ENCODE data around the gene RPP25L. TPM values are rescaled to one million over a fixed set of nuclear protein-coding genes. Genes with fewer than 3 reads are reported as not detected.

Gene RPP25L
- total and polyA plus RNA-seq, 2 experiments from 2014 or later: 16.4 to 25.1 TPM

- no peaks in the 10 kb centered on the region for H3K27me3 ChIP-seq (ENCODE audit: insufficient read depth)
- Mint-ChIP-seq H3K4me3 (no peak overlapping the region), H3K27ac (no peak overlapping the region), H3K4me1 (peaks cover 50% of the 10 kb centered on the region), H3K36me3 (ENCODE audit: low read depth) (no peaks in the 10 kb centered on the region; the same call in 2 of the 3 replicates), H3K9me3 (no peaks in the 10 kb centered on the region; the same call in 2 of the 3 replicates), H3K27me3 (ENCODE audit: insufficient read depth, low read depth, poor library complexity) (peaks cover 16% of the 10 kb centered on the region)
- no peaks in the 10 kb centered on the region for H3K36me3 ChIP-seq (ENCODE audit: insufficient read depth)
- no peaks in the 10 kb centered on the region for H3F3A ChIP-seq (replicated peaks; ENCODE audit: low read depth)
- peaks cover 24% of the 10 kb centered on the region for H3K4me1 ChIP-seq (ENCODE audit: insufficient read depth)
- H4K20me1 ChIP-seq (replicated peaks; ENCODE audit: insufficient read depth): no peaks in the 10 kb centered on the region; the same call in 1 of the 2 replicates
- H3K9me2 ChIP-seq (ENCODE audit: insufficient read depth): no peaks in the 10 kb centered on the region
- TF ChIP-seq, protein P1, sequence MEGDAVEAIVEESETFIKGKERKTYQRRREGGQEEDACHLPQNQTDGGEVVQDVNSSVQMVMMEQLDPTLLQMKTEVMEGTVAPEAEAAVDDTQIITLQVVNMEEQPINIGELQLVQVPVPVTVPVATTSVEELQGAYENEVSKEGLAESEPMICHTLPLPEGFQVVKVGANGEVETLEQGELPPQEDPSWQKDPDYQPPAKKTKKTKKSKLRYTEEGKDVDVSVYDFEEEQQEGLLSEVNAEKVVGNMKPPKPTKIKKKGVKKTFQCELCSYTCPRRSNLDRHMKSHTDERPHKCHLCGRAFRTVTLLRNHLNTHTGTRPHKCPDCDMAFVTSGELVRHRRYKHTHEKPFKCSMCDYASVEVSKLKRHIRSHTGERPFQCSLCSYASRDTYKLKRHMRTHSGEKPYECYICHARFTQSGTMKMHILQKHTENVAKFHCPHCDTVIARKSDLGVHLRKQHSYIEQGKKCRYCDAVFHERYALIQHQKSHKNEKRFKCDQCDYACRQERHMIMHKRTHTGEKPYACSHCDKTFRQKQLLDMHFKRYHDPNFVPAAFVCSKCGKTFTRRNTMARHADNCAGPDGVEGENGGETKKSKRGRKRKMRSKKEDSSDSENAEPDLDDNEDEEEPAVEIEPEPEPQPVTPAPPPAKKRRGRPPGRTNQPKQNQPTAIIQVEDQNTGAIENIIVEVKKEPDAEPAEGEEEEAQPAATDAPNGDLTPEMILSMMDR (conservative IDR thresholded peaks at IDR 0.05; ENCODE audit: low read depth in 2 of 2): no peak
- TF ChIP-seq NANOG (IDR thresholded peaks at IDR 0.05; ENCODE audit: borderline replicate concordance): no peak
- no peak overlapping the region for H2AFZ ChIP-seq
- no peaks in the 10 kb centered on the region for H3K79me2 ChIP-seq (replicated peaks; ENCODE audit: insufficient read depth)
- no peak overlapping the region for H3K4me2 ChIP-seq
- no peak overlapping the region for H3K27ac ChIP-seq (ENCODE audit: low read depth)
- DNase-seq (ENCODE audit: low spot score): no peak
- ATAC-seq: no peak
- no peak overlapping the region for H3K4me3 ChIP-seq
Observed at GRCh38 chr9:34564617-34565016, 47.3 kb downstream of the RPP25L start.

DNA sequence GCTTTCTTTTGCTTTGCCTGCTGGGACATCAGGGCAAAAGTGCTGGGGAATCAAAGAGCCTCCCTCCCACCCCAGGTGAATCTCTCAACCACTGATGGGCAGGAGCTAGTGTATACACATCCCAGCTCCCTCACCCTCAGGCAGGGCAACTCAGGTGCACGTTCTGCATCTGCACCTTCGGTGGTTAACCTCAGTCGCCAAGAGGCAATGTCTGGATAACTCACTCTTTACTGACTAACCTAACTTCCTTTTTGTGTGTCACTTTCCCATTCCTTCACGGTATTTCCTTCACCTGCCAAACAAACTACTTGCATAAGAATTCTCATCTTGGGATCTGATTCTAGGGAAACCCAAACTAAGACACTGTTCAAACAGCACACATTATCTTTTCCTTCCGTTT is 48.6 kb downstream of the RPP25L start:
- no peaks in the 10 kb centered on the region for H3K9me2 ChIP-seq (ENCODE audit: insufficient read depth)
- Mint-ChIP-seq H3K4me3 (no peak overlapping the region), H3K4me1 (peaks cover 54% of the 10 kb centered on the region), H3K9me3 (no peaks in the 10 kb centered on the region; the same call in 2 of the 3 replicates), H3K27ac (no peak overlapping the region), H3K36me3 (ENCODE audit: low read depth) (no peaks in the 10 kb centered on the region; the same call in 2 of the 3 replicates), H3K27me3 (ENCODE audit: insufficient read depth, low read depth, poor library complexity) (peaks cover 15% of the 10 kb centered on the region)
- H3K4me2 ChIP-seq: no peak overlapping the region
- no peak overlapping the region for H3K4me3 ChIP-seq
- TF ChIP-seq, protein P2, sequence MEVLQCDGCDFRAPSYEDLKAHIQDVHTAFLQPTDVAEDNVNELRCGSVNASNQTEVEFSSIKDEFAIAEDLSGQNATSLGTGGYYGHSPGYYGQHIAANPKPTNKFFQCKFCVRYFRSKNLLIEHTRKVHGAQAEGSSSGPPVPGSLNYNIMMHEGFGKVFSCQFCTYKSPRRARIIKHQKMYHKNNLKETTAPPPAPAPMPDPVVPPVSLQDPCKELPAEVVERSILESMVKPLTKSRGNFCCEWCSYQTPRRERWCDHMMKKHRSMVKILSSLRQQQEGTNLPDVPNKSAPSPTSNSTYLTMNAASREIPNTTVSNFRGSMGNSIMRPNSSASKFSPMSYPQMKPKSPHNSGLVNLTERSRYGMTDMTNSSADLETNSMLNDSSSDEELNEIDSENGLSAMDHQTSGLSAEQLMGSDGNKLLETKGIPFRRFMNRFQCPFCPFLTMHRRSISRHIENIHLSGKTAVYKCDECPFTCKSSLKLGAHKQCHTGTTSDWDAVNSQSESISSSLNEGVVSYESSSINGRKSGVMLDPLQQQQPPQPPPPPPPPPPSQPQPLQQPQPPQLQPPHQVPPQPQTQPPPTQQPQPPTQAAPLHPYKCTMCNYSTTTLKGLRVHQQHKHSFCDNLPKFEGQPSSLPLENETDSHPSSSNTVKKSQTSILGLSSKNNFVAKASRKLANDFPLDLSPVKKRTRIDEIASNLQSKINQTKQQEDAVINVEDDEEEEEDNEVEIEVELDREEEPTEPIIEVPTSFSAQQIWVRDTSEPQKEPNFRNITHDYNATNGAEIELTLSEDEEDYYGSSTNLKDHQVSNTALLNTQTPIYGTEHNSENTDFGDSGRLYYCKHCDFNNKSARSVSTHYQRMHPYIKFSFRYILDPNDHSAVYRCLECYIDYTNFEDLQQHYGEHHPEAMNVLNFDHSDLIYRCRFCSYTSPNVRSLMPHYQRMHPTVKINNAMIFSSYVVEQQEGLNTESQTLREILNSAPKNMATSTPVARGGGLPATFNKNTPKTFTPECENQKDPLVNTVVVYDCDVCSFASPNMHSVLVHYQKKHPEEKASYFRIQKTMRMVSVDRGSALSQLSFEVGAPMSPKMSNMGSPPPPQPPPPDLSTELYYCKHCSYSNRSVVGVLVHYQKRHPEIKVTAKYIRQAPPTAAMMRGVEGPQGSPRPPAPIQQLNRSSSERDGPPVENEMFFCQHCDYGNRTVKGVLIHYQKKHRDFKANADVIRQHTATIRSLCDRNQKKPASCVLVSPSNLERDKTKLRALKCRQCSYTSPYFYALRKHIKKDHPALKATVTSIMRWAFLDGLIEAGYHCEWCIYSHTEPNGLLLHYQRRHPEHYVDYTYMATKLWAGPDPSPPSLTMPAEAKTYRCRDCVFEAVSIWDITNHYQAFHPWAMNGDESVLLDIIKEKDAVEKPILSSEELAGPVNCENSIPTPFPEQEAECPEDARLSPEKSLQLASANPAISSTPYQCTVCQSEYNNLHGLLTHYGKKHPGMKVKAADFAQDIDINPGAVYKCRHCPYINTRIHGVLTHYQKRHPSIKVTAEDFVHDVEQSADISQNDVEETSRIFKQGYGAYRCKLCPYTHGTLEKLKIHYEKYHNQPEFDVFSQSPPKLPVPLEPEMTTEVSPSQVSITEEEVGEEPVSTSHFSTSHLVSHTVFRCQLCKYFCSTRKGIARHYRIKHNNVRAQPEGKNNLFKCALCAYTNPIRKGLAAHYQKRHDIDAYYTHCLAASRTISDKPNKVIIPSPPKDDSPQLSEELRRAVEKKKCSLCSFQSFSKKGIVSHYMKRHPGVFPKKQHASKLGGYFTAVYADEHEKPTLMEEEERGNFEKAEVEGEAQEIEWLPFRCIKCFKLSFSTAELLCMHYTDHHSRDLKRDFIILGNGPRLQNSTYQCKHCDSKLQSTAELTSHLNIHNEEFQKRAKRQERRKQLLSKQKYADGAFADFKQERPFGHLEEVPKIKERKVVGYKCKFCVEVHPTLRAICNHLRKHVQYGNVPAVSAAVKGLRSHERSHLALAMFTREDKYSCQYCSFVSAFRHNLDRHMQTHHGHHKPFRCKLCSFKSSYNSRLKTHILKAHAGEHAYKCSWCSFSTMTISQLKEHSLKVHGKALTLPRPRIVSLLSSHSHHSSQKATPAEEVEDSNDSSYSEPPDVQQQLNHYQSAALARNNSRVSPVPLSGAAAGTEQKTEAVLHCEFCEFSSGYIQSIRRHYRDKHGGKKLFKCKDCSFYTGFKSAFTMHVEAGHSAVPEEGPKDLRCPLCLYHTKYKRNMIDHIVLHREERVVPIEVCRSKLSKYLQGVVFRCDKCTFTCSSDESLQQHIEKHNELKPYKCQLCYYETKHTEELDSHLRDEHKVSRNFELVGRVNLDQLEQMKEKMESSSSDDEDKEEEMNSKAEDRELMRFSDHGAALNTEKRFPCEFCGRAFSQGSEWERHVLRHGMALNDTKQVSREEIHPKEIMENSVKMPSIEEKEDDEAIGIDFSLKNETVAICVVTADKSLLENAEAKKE (CRISPR knock-in tag; IDR thresholded peaks at IDR 0.05): no peak
- no peak for TF ChIP-seq ZNF331 (CRISPR knock-in tag; IDR thresholded peaks at IDR 0.05; ENCODE audit: low read depth)
- no peak for TF ChIP-seq EZH2phosphoT487 (IDR thresholded peaks at IDR 0.05; ENCODE audit: unreplicated experiment)
- no peak for TF ChIP-seq NANOG (IDR thresholded peaks at IDR 0.05; ENCODE audit: borderline replicate concordance)
- no peak for TF ChIP-seq JUNB (IDR thresholded peaks at IDR 0.05; ENCODE audit: unreplicated experiment)
- TF ChIP-seq EZH2 (IDR thresholded peaks at IDR 0.05; ENCODE audit: low read depth, unreplicated experiment): no peak
- DNase-seq (ENCODE audit: low spot score) (no peak), ATAC-seq (no peak)
- no peaks in the 10 kb centered on the region for H3K79me2 ChIP-seq (replicated peaks; ENCODE audit: insufficient read depth)
- no peaks in the 10 kb centered on the region for H3F3A ChIP-seq (replicated peaks; ENCODE audit: low read depth)
- no peaks in the 10 kb centered on the region for H3K27me3 ChIP-seq (ENCODE audit: insufficient read depth)
- no peaks in the 10 kb centered on the region; the same call in 1 of the 2 replicates for H4K20me1 ChIP-seq (replicated peaks; ENCODE audit: insufficient read depth)
- peaks cover 24% of the 10 kb centered on the region for H3K4me1 ChIP-seq (ENCODE audit: insufficient read depth)
- H3K27ac ChIP-seq (ENCODE audit: low read depth): no peak overlapping the region
- H3K36me3 ChIP-seq (ENCODE audit: insufficient read depth): no peaks in the 10 kb centered on the region
- no peak overlapping the region for H2AFZ ChIP-seq
